ENCODE results near the gene UCP2. TPM values are rescaled to one million over a fixed set of nuclear protein-coding genes. Genes with fewer than 3 reads are reported as not detected.

The UCP2 gene
- total and polyA plus RNA-seq, 9 of the 15 experiments (the other 6 are each of a cell fraction or from before 2014, with no cell fraction given), result 19.2 to 216 (median 87.9) TPM

DNA sequence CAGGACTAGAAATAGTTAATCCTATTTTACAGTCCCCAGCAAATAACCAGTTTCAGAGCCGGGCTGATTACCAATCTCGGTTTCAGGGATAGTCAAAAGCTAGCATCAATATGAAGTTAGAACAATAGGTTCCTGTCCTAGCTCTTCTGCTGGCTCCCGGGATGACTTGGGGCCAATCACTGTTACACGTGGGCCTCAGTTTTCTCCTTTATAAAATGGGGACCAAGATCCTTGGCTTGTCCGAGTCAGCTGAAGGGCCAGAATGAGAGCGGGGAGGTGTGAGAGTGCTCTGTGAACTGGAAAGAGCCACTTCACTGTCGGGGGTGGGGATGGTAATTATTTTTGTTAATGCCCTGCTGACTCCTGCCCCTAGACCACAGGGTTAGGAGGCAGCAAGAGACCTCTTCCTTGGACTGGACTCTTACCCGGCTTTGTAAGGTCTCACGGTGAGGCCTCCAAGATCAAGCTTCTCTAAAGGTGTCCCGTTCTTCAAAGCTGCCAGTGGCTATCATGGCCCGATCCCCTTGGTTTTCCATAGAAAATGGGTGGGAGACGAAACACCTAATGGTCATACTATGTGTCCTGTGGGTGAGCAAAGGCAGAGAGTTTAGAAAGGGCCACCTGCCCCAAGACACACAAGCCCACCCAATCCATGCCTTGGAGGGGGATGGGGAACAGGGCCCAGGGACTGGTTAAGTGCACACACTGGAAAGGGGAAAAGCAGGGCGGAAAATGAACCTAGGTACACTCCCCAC, 1.4 kb downstream of the UCP2 start (continued):
- TF ChIP-seq ZBTB7A (IDR thresholded peaks at IDR 0.05; ENCODE audit: borderline replicate concordance, control insufficient read depth, low read depth, low read length) (peak; percentile 3; the same call in 1 of the 2 replicates), PML (IDR thresholded peaks at IDR 0.05; ENCODE audit: low read length) (no peak), SRSF7 (optimal IDR thresholded peaks at IDR 0.05; ENCODE audit: low read depth, low read length) (no peak), ZNF41 (CRISPR knock-in tag; conservative IDR thresholded peaks at IDR 0.05) (no peak), TEAD1 (CRISPR knock-in tag; IDR thresholded peaks at IDR 0.05) (no peak), GTF2A2 (tag; IDR thresholded peaks at IDR 0.05) (no peak), RBBP5 (IDR thresholded peaks at IDR 0.05; ENCODE audit: borderline replicate concordance, insufficient read depth, low read length, poor library complexity, severe bottlenecking) (peak; percentile 11), ETV6 (IDR thresholded peaks at IDR 0.05; ENCODE audit: borderline replicate concordance in 1 of 2, low read depth in 2 of 2, low read length in 1 of 2) (no peak), ETV6 (CRISPR knock-in tag; IDR thresholded peaks at IDR 0.05; ENCODE audit: borderline replicate concordance) (no peak), RFX1 (IDR thresholded peaks at IDR 0.05) (no peak), HLTF (IDR thresholded peaks at IDR 0.05) (no peak)
- TF ChIP-seq, protein P1, sequence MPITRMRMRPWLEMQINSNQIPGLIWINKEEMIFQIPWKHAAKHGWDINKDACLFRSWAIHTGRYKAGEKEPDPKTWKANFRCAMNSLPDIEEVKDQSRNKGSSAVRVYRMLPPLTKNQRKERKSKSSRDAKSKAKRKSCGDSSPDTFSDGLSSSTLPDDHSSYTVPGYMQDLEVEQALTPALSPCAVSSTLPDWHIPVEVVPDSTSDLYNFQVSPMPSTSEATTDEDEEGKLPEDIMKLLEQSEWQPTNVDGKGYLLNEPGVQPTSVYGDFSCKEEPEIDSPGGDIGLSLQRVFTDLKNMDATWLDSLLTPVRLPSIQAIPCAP (CRISPR knock-in tag; IDR thresholded peaks at IDR 0.05; ENCODE audit: borderline replicate concordance), result no peak
- TF ChIP-seq, protein P2, sequence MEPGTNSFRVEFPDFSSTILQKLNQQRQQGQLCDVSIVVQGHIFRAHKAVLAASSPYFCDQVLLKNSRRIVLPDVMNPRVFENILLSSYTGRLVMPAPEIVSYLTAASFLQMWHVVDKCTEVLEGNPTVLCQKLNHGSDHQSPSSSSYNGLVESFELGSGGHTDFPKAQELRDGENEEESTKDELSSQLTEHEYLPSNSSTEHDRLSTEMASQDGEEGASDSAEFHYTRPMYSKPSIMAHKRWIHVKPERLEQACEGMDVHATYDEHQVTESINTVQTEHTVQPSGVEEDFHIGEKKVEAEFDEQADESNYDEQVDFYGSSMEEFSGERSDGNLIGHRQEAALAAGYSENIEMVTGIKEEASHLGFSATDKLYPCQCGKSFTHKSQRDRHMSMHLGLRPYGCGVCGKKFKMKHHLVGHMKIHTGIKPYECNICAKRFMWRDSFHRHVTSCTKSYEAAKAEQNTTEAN (CRISPR knock-in tag; IDR thresholded peaks at IDR 0.05), result peak; percentile 43; the same call in 1 of the 2 replicates

Measured in K562 (cell line).